GM19452 (cell line): ENCODE measurements around the gene SIAH2.
"Not testable (repeated sequence)": the region's sequence is repeated elsewhere in the genome, so short reads cannot be mapped to it uniquely, and the experiment has no call there.

Experiments used
- ATAC-seq: cut with Tn5 transposase; IDR thresholded peaks from one replicate; pipeline ENCODE4 v1.9.1; 2021; ENCODE audit not compliant: unreplicated experiment

SIAH2 gene

GRCh38 chr3:150763122-150763840, at the start of gene SIAH2:
TSS of gene SIAH2 (minus strand) at chr3:150763169. CDS start at chr3:150762849, 320 bp downstream.
- ATAC-seq: peak; percentile 65

- ATAC-seq: no peak
Measured at GRCh38 chr3:150811984-150812383, 49.0 kb upstream of the SIAH2 start.

GRCh38 chr3:150810641-150811040, 47.7 kb upstream of the SIAH2 start:
- ATAC-seq: no peak

GRCh38 chr3:150806185-150806835, 43.3 kb upstream of the SIAH2 start:
- ATAC-seq: no peak

- ATAC-seq: no peak
Measured at GRCh38 chr3:150805354-150805753, 42.4 kb upstream of the SIAH2 start.

GRCh38 chr3:150803440-150803985, 40.5 kb upstream of the SIAH2 start:
- no peak for ATAC-seq

GRCh38 chr3:150800722-150801121, 37.8 kb upstream of the SIAH2 start:
- ATAC-seq: no peak

GRCh38 chr3:150798122-150798618, 35.2 kb upstream of the SIAH2 start:
- no peak for ATAC-seq

GRCh38 chr3:150797155-150797554, 34.2 kb upstream of the SIAH2 start:
- no peak for ATAC-seq

- not testable (repeated sequence) for ATAC-seq
Measured at GRCh38 chr3:150796527-150796926, 33.6 kb upstream of the SIAH2 start.

- ATAC-seq: no peak
Measured at GRCh38 chr3:150793641-150794040, 30.7 kb upstream of the SIAH2 start.

- no peak for ATAC-seq
Measured at GRCh38 chr3:150790629-150791028, 27.7 kb upstream of the SIAH2 start.

- no peak for ATAC-seq
Measured at GRCh38 chr3:150789451-150789850, 26.5 kb upstream of the SIAH2 start.

- peak; percentile 64 for ATAC-seq
Measured at GRCh38 chr3:150787741-150788370, 24.9 kb upstream of the SIAH2 start.

- ATAC-seq: no peak
Measured at GRCh38 chr3:150786791-150787190, 23.8 kb upstream of the SIAH2 start.

- no peak for ATAC-seq
Measured at GRCh38 chr3:150784747-150785125, 21.8 kb upstream of the SIAH2 start.

GRCh38 chr3:150783920-150784746, 21.2 kb upstream of the SIAH2 start:
- no peak for ATAC-seq

GRCh38 chr3:150783316-150783715, 20.3 kb upstream of the SIAH2 start:
- no peak for ATAC-seq

- ATAC-seq: no peak
Measured at GRCh38 chr3:150779402-150779858, 16.5 kb upstream of the SIAH2 start.

- no peak for ATAC-seq
Measured at GRCh38 chr3:150778793-150779401, 15.9 kb upstream of the SIAH2 start.
